Activated CD8-positive, alpha-beta memory T cell treated with anti-CD3 and anti-CD28 coated beads, Interleukin-2, amount 10 ng/mL, durations not matched to agents 7 days and 5 days (primary cell): ENCODE results near the gene PA2G4. TPM values are rescaled to one million over a fixed set of nuclear protein-coding genes. Genes with fewer than 3 reads are reported as not detected.

Source experiments
- ATAC-seq: fragments of 150-1000 bp; cut with Tn5 transposase; one replicate; pipeline ENCODE4 v1.10.0; 2021; ENCODE audit warnings: moderate library complexity
- CTCF ChIA-PET: fragments of 350-600 bp; sonication (Branson Sonifier 250); formaldehyde crosslinking; loops from one replicate; lab custom pipeline; 2021; ENCODE audit warnings: antibody characterized with exemption; lab: Charles Lee
- DNase-seq: peaks from one replicate; pipeline ENCODE4 v3.0.0-alpha.2; 2020
- H3K27ac Mint-ChIP-seq: one replicate; pipeline ENCODE4 v1.8.0; 2021; ENCODE audit warnings: mild to moderate bottlenecking, mixed read lengths
- H3K27me3 Mint-ChIP-seq: one replicate; pipeline ENCODE4 v1.8.0; 2021; ENCODE audit warnings: mixed read lengths
- H3K36me3 Mint-ChIP-seq: one replicate; pipeline ENCODE4 v1.8.0; 2021; ENCODE audit warnings: mild to moderate bottlenecking, mixed read lengths
- H3K4me1 Mint-ChIP-seq: one replicate; pipeline ENCODE4 v1.8.0; 2021; ENCODE audit warnings: mixed read lengths
- H3K4me3 Mint-ChIP-seq: one replicate; pipeline ENCODE4 v1.8.0; 2021; ENCODE audit warnings: mild to moderate bottlenecking, moderate library complexity, mixed read lengths
- H3K9me3 Mint-ChIP-seq: one replicate; pipeline ENCODE4 v1.8.0; 2022; ENCODE audit warnings: low read depth, mixed read lengths
- total RNA-seq, 2 experiments: library from RNA; stranded (reverse); gene quantifications; one replicate each; pipeline ENCODE4 v1.2.3, GENCODE V29; 2021

The PA2G4 gene
- total RNA-seq, 2 experiments from 2014 or later, result 293 to 364 TPM

DNA sequence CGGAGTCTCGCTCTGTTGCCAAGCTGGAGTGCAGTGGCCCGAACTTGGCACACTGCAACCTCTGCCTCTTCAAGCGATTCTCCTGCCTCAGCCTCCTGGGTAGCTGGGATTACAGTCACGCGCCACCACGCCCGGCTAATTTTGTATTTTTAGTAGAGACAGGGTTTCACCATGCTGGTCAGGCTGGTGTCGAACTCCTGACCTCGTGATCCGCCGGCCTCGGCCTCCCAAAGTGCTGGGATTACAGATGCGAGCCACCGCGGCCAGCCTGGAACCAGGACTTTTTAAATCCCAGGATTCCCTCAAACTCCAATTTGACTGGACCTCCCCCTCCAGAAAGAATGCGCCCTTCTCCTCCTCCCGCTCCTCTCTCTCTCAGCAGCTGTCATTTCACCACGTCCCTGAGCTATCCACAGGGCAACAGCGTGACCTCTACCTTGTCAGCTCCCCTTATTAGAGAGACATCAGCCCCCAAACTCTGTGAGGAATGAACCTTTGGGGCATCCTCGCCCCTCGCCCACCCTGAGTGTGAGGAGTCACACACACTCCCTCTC is 25.7 kb downstream of the PA2G4 start:
- Mint-ChIP-seq H3K9me3 (no peaks in the 10 kb centered on the region), H3K4me1 (peaks cover 63% of the 10 kb centered on the region), H3K27ac (peak overlapping the region; percentile 93), H3K27me3 (no peaks in the 10 kb centered on the region), H3K36me3 (peaks cover 49% of the 10 kb centered on the region), H3K4me3 (peak overlapping the region; percentile 98)
- CTCF ChIA-PET, result interaction anchor here (0.9 to 8.8 kb wide), 5 partner anchors 12 to 60 kb away, joined by 3 to 151 read pairs (median 15); partner anchors contain the start of genes MYL6B, SMARCC2 and ZC3H10
- no peak for ATAC-seq
- DNase-seq, result no peak

DNA sequence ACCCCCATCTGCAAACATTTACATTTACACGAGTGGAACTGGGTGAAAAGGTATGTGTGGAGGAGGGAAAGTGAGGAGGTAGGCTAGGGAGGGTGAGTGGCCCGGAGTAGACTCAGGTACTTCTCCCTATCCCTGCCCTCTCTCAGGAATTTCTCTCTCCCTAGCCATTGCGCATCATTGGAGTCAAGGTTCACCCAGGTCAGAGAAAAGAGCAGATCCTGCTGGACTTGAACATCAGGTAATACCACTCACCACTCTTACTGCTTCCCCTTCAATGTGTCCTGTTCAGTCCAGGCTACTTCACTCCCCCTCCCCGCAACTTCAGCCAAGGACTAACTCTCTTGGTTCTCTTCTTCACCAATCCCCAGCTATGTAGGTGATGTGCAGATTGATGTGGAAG is 26.5 kb downstream of the PA2G4 start:
- Mint-ChIP-seq H3K4me1 (peaks cover 59% of the 10 kb centered on the region), H3K27ac (peak overlapping the region; percentile 93), H3K27me3 (no peaks in the 10 kb centered on the region), H3K36me3 (peaks cover 52% of the 10 kb centered on the region), H3K4me3 (peak overlapping the region; percentile 98), H3K9me3 (no peaks in the 10 kb centered on the region)
- DNase-seq (no peak), ATAC-seq (no peak)
- CTCF ChIA-PET, result interaction anchor here (8.8 kb wide), 1 partner anchor 59 kb away, joined by 151 read pairs; the partner anchor contains the start of gene SMARCC2

DNA sequence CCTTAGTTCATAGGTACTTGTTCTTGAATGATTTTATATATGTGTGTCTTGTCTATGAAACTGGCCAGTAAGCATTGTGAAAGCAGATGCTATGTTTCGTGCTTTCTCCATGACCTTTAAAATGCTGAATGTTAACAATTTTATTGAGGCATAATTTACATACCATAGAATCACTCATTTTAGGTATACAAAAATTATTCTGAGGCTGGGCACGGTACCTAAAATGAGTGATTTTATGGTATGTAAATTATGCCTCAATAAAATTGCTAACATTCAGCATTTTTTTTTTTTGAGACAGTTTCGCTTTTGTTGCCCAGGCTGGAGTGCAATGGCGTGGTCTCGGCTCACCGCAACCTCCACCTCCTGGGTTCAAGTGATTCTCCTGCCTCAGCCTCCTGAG is 30.5 kb downstream of the PA2G4 start:
- peaks cover 84% of the 10 kb centered on the region for H3K36me3 Mint-ChIP-seq

DNA sequence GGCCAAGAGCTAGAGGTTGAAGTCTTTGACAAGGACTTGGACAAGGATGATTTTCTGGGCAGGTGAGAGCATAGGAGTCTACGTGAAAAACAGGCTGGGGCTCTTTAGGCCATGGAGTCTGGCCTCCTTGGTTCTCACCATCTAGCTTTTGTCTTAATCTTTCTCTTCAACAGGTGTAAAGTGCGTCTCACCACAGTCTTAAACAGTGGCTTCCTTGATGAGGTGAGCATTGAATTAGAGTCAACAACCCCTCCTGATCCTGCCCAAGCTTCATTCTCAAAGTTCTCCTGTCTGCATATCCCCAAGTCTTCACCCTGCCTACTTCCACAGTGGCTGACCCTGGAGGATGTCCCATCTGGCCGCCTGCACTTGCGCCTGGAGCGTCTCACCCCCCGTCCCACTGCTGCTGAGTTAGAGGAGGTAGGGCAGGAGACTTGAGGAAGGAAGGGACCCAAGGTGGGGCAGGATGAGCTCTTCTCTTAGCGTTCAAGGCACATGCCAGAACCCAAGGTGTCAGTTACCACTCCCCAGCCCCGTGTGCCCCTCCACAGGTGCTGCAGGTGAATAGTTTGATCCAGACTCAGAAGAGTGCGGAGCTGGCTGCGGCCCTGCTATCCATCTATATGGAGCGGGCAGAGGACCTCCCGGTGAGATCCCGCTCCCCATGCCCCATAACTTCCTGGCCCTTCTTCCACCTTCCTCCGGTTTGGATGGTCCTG is 33.7 kb downstream of the PA2G4 start:
- H3K27me3 Mint-ChIP-seq, result no peaks in the 10 kb centered on the region
- CTCF ChIA-PET, result interaction anchor here (1.5 to 4.9 kb wide), 4 partner anchors 11 to 51 kb away, joined by 5 to 24 read pairs (median 12); partner anchors contain the start of genes ESYT1, MYL6B and SMARCC2
- H3K4me1 Mint-ChIP-seq, result peaks cover 46% of the 10 kb centered on the region

More for the DNA sequence above, 30.5 kb downstream of the PA2G4 start:
- H3K27me3 Mint-ChIP-seq, result no peaks in the 10 kb centered on the region
- DNase-seq (no peak), ATAC-seq (no peak)
- no peak overlapping the region for H3K4me3 Mint-ChIP-seq
- H3K4me1 Mint-ChIP-seq, result peaks cover 56% of the 10 kb centered on the region
- H3K27ac Mint-ChIP-seq, result no peak overlapping the region
- CTCF ChIA-PET, result interaction anchor here (1.6 kb wide), 1 partner anchor 55 kb away, joined by 6 read pairs; the partner anchor contains the start of gene SMARCC2
- H3K9me3 Mint-ChIP-seq, result no peaks in the 10 kb centered on the region

DNA sequence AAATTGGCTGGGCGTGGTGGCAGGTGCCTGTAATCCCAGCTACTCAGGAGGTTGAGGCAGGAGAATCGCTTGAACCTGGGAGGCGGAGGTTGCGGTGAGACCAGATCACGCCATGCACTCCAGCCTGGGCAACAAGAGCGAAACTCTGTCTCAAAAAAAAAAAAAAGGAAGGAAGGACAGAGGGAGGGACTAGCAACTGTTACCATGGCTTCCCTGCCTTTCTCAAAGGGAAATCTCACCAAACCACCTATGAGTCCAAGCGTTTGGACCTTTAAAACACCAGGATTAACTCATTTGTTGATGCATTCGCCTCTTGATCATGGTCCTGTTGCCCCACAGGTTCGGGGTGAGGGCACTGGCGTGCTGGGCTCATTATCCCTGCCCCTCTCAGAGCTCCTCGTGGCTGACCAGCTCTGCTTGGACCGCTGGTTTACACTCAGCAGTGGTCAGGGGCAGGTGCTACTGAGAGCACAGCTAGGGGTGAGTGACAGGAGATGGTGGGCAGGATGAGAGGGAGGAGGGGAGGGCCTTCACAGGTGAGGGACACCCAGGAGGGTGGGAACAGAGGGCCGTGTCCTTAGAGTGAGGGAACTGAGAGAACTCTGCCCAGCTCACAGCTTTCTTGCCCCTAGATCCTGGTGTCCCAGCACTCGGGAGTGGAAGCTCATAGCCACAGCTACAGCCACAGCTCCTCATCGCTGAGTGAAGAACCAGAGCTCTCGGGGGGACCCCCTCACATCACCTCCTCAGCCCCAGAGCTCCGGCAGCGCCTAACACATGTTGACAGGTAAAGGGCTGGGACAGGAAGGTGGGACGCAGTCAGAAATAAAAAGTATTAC is 37.8 kb downstream of the PA2G4 start:
- H3K27ac Mint-ChIP-seq, result peak overlapping the region; percentile 44
- no peak overlapping the region for H3K4me3 Mint-ChIP-seq
- H3K9me3 Mint-ChIP-seq, result no peaks in the 10 kb centered on the region
- DNase-seq (no peak), ATAC-seq (no peak)
- H3K36me3 Mint-ChIP-seq, result peaks cover 73% of the 10 kb centered on the region
- H3K27me3 Mint-ChIP-seq, result no peaks in the 10 kb centered on the region
- H3K4me1 Mint-ChIP-seq, result peaks cover 38% of the 10 kb centered on the region
- CTCF ChIA-PET, result interaction anchor here (1.3 to 2.1 kb wide), 2 partner anchors 10 to 48 kb away, joined by 4 to 7 read pairs; partner anchors contain the start of gene SMARCC2

More for the DNA sequence above, 33.7 kb downstream of the PA2G4 start:
- no peak for ATAC-seq
- Mint-ChIP-seq H3K27ac (peak overlapping the region; percentile 44), H3K36me3 (peaks cover 78% of the 10 kb centered on the region), H3K9me3 (no peaks in the 10 kb centered on the region), H3K4me3 (no peak overlapping the region)
- no peak for DNase-seq

DNA sequence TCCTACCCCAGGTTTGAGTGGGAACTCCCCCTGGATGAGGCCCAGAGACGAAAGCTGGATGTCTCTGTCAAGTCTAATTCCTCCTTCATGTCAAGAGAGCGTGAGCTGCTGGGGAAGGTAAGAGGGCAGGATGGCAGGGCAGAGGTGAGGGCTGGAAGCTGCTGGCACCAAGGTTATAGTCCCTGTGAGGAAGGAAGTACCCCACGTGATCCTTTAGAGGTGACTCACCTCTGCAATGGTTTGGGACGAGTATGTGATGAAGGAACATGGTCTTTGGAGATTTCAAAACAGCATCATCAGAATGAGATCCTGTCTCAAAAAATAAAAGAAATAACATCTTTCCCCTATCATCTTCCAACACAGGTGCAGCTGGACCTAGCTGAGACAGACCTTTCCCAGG is 38.9 kb downstream of the PA2G4 start:
- DNase-seq, result no peak
- Mint-ChIP-seq H3K9me3 (no peaks in the 10 kb centered on the region), H3K36me3 (peaks cover 63% of the 10 kb centered on the region), H3K4me1 (peaks cover 33% of the 10 kb centered on the region), H3K27ac (peak overlapping the region; percentile 70), H3K27me3 (no peaks in the 10 kb centered on the region), H3K4me3 (no peak overlapping the region)
- no peak for ATAC-seq
- CTCF ChIA-PET, result interaction anchor here (1.3 to 1.6 kb wide), 2 partner anchors 17 to 47 kb away, joined by 4 read pairs; partner anchors contain the start of gene SMARCC2

DNA sequence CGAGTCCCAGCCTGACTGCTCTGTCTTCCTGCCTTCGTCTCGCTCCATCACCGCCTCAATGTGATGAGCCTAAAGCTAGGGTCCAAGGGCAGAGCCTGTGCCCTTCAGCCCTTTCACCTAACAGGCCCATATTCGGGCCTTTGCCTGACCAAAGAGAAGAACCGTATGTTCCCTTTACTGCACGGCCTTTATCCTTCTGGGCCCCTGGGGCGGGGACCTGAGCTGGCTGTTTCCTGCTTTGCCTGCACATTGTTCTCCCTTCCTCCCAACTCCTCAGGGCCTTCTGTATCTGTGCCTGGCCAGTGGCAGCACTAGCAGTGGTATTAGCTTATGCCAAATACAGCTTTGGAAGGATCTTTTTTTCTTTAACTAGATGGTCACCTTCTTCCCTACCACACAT is 39.5 kb downstream of the PA2G4 start:
- peaks cover 26% of the 10 kb centered on the region for H3K4me1 Mint-ChIP-seq
- H3K27ac Mint-ChIP-seq, result peak overlapping the region; percentile 70
- CTCF ChIA-PET, result interaction anchor here (0.8 to 1.6 kb wide), 2 partner anchors 18 to 44 kb away, joined by 4 read pairs; no protein-coding TSS in a partner anchor
- H3K27me3 Mint-ChIP-seq, result no peaks in the 10 kb centered on the region
- DNase-seq (no peak), ATAC-seq (no peak)
- H3K4me3 Mint-ChIP-seq, result no peak overlapping the region
- H3K9me3 Mint-ChIP-seq, result no peaks in the 10 kb centered on the region
- H3K36me3 Mint-ChIP-seq, result peaks cover 56% of the 10 kb centered on the region

DNA sequence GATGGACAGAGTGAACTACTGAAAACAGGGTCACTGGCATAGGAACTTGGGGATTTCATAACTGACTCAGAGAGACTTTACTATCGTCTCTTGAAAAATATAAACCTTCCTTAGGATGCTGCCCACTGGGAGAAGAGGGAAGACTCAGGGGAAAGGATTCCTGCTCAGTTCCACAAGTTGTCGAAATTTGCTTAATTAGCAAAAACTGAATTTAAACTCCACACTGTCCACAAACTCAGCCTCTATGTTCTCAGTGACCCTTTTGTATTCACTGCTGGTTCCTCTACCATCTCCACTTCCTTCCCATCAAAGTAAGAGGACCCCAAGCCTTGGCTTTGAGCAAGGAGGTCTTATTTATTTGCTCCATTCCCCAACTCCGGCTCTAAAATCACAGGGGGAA is 40.9 kb downstream of the PA2G4 start:
- CTCF ChIA-PET, result interaction anchor here (0.9 kb wide), 1 partner anchor 98 kb away, joined by 3 read pairs; no protein-coding TSS in a partner anchor
- Mint-ChIP-seq H3K36me3 (peaks cover 46% of the 10 kb centered on the region), H3K27me3 (no peaks in the 10 kb centered on the region), H3K9me3 (no peaks in the 10 kb centered on the region), H3K4me1 (peaks cover 28% of the 10 kb centered on the region), H3K27ac (no peak overlapping the region), H3K4me3 (no peak overlapping the region)
- DNase-seq (no peak), ATAC-seq (no peak)

DNA sequence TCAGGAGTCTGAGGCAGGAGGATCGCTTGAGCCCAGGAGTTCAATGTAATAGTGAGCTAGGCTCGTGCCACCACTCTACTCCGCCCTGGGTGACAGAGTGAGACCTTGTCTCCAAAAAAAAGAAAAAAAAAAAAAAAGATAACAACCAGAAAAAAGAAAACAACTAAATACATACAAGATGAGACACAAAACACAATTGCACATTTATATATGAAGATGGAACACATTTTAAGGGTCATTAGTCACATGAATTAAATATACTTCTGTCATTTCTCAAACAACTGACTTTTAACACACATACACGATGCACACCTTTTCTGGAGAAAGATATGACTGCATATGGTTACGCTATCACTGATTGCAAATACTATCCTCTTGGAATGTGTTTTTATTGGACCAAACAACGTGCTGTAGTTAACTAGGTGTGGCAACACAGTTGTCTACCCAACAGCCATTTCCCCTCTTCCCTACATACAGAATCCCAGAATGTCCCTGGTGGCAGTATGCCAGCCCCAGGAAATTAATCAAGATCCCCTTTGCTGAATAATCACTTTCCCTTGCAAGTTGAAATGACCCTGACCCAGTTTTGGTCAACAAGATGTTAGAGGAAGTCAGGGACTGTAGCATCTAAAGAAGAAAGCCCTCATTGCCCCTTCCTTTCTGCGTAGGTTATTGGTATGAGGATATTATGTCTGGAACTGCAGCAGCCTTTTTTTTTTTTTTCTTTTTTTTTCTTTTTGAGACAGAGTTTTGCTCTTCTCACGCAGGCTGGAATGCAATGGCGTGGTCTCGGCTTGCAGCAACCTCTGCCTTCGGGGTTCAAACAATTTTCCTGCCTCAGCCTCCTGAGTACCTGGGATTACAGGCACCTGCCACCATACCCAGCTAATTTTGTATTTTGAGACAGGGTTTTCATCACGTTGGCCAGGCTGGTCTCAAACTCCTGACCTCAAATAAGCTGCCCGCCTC is 42.4 kb downstream of the PA2G4 start:
- ATAC-seq (no peak), DNase-seq (no peak)
- Mint-ChIP-seq H3K27me3 (no peaks in the 10 kb centered on the region), H3K4me3 (no peak overlapping the region), H3K36me3 (peaks cover 35% of the 10 kb centered on the region), H3K4me1 (peaks cover 37% of the 10 kb centered on the region), H3K9me3 (no peaks in the 10 kb centered on the region), H3K27ac (peak overlapping the region; percentile 23)
- CTCF ChIA-PET, result interaction anchor here (0.6 to 0.7 kb wide), 2 partner anchors 26 to 268 kb away, joined by 3 read pairs; no protein-coding TSS in a partner anchor

DNA sequence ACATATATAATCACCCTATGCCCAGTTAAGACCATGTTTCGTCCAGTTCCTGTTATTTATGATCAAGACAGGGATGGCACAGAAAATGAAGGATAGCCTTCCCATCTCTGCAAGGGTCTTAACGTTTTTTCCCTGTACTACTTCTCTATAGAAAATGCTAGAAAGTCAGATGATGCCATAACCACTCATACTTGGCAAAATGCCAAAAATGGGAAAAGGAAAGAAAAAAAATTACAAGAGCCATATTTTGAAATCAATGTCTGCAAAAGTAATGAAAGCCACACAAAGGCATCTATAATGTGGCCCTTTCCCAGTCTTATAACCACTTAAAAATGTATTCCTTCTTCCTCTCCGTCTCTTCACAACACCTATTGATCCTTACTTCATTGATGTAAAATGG is 46.2 kb downstream of the PA2G4 start:
- no peak for ATAC-seq

DNA sequence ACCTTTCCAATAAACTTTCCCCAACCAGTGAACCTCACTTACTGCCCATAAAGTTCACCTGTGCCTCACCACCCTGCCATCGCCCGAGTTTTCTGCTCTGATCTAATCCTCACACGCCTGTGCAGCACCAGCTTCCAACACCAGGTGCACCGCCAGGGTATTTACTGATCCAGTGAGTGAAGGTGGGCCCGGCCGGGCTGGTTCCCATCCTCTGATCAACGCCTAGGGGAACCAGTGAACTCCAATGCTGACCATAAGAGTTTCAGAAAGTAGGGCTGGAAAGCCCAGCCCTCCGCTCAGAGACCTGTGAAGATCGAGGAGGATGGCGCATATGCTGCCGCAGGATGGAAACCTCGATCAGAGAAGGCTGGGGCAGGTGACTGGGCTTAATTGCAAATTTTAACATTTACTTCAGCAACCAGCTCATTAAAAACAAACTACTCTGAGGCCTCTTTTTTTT is 47.3 kb downstream of the PA2G4 start:
- Mint-ChIP-seq H3K27ac (peak overlapping the region; percentile 100), H3K9me3 (no peaks in the 10 kb centered on the region), H3K36me3 (peaks cover 7% of the 10 kb centered on the region), H3K4me3 (peak overlapping the region; percentile 83), H3K27me3 (no peaks in the 10 kb centered on the region), H3K4me1 (peaks cover 42% of the 10 kb centered on the region)
- DNase-seq (peak; percentile 84), ATAC-seq (peak; percentile 73)
- CTCF ChIA-PET, result interaction anchor here (0.7 to 4.4 kb wide), 16 partner anchors 10 to 413 kb away, joined by 3 to 41 read pairs (median 6); partner anchors contain the start of genes ESYT1, PA2G4, RNF41 and RPL41

More for the DNA sequence above, 46.2 kb downstream of the PA2G4 start:
- peaks cover 5% of the 10 kb centered on the region for H3K36me3 Mint-ChIP-seq
- CTCF ChIA-PET, result interaction anchor here (1.1 to 4.4 kb wide), 4 partner anchors 23 to 83 kb away, joined by 3 to 41 read pairs (median 10); partner anchors contain the start of genes ESYT1, PA2G4, RPL41 and ZC3H10
- H3K27me3 Mint-ChIP-seq, result no peaks in the 10 kb centered on the region
- H3K27ac Mint-ChIP-seq, result peak overlapping the region; percentile 100
- peaks cover 42% of the 10 kb centered on the region for H3K4me1 Mint-ChIP-seq
- no peak for DNase-seq
- peak overlapping the region; percentile 83 for H3K4me3 Mint-ChIP-seq
- no peaks in the 10 kb centered on the region for H3K9me3 Mint-ChIP-seq
